Brain microvascular endothelial cell (primary cell): Measurements from ENCODE around the gene ADAM8.

Source experiments
- DNase-seq: peaks from one replicate; pipeline ENCODE4 v3.0.0-alpha.2; 2020
- H3K27ac ChIP-seq: fragments of 250-450 bp; sonication (Bioruptor Pico); 2 replicates; pipeline ENCODE4 v1.5.1; 2020; ENCODE audit warnings: mild to moderate bottlenecking, moderate library complexity
- H3K27me3 ChIP-seq: fragments of 250-450 bp; sonication (Bioruptor Pico); replicated peaks from 2 replicates; pipeline ENCODE4 v1.5.1; 2020; ENCODE audit warnings: mild to moderate bottlenecking
- H3K36me3 ChIP-seq: fragments of 250-450 bp; sonication (Bioruptor Pico); replicated peaks from 2 replicates; pipeline ENCODE4 v1.5.1; 2020; ENCODE audit warnings: mild to moderate bottlenecking
- H3K4me3 ChIP-seq: 2 replicates; pipeline ENCODE4 v1.5.1; 2011; ENCODE audit warnings: low read depth, mild to moderate bottlenecking, control low read depth, low read length, moderate library complexity
- CTCF ChIP-seq: IDR thresholded peaks from 2 replicates; pipeline ENCODE4 v1.5.1; 2011; ENCODE audit warnings: low read depth, mild to moderate bottlenecking, moderate library complexity, low read length, control low read depth, inconsistent platforms; ENCODE audit errors: missing control alignments
- in situ Hi-C: cut with HindIII; loops from 2 replicates; pipeline ENCODE4 v1.10.0; 2017; ENCODE audit warnings: low sequenced_read_pairs, low pct_ligation_motif_present

ADAM8 gene

GRCh38 chr10:133287832-133288500 is 11.3 kb upstream of the ADAM8 start:
- no peak for DNase-seq
- in situ Hi-C loops = no loop called here
- peaks cover 63% of the 10 kb centered on the region for H3K36me3 ChIP-seq

DNA sequence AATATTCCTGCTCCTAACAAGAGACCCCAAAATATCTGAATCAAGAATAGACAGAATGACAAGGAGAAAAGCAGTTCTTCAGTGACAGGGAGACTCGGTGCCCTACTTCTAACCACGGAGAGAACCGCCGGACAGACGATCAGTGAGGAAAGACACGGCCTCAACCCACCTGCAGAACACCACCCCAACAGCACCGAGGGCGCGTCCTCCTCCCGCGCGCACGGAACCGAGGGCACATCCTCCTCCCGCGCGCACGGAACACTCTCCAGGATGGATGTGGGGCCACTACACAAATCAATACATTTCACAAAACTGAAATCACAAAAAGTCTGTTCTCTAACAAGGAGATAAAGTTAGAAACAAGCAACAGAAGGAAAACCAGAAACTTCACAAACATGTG is 9.7 kb upstream of the ADAM8 start:
- H3K36me3 ChIP-seq = peaks cover 70% of the 10 kb centered on the region
- in situ Hi-C loops = no loop called here
- no peak overlapping the region for H3K27ac ChIP-seq
- no peaks in the 10 kb centered on the region for H3K27me3 ChIP-seq
- no peak overlapping the region for H3K4me3 ChIP-seq
- no peak for TF ChIP-seq CTCF
- no peak for DNase-seq

More at GRCh38 chr10:133287832-133288500, 11.3 kb upstream of the ADAM8 start:
- TF ChIP-seq CTCF = no peak
- Histone ChIP-seq H3K4me3 (no peak overlapping the region), H3K27ac (no peak overlapping the region), H3K27me3 (no peaks in the 10 kb centered on the region)

DNA sequence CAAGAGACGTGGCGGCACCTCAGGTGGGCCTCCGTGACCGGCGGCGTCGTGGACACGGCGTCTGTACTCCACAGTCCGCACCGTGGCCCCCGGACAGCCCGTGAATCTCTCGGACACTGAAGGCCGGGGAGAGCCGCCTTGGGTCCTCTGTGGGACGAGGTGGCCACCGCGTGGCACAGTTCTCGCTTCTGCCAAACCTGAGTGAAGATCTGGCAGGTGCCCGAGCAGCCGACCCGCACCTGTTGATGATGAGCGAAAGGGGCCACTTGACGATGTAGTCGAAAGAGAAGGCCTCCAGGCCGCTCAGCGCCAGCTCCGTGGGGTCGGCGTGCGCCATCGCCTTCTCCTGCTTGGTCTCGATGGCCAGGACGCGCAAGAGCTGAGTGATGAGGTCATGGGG is 8.5 kb upstream of the ADAM8 start:
- Histone ChIP-seq H3K27ac (no peak overlapping the region), H3K27me3 (no peaks in the 10 kb centered on the region), H3K4me3 (no peak overlapping the region), H3K36me3 (peaks cover 66% of the 10 kb centered on the region)
- no peak for TF ChIP-seq CTCF
- in situ Hi-C loops = no loop called here
- no peak for DNase-seq

DNA sequence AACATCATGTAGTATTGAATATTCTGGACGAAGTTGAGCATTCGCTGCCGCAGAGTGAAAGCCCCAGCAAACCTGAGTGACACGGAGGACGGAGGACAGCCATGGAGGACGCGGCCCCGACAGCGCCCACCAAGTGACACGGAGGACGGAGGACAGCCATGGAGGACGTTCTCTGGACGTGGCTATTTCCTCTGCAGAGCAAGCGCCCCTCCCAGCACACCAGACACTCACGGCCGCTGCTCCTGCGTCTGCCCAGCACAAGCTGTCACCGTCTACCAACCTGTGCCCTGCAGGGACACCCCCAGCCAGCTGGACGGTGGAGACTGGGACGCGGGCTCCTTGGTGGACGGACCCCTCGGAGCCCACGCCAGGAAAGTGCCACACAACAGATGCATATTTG is 7.3 kb upstream of the ADAM8 start:
- Histone ChIP-seq H3K27me3 (no peaks in the 10 kb centered on the region), H3K4me3 (no peak overlapping the region), H3K36me3 (peaks cover 59% of the 10 kb centered on the region), H3K27ac (no peak overlapping the region)
- in situ Hi-C loops = no loop called here
- no peak for TF ChIP-seq CTCF
- no peak for DNase-seq

GRCh38 chr10:133282846-133283390 is 6.2 kb upstream of the ADAM8 start:
- H3K4me3 ChIP-seq = no peak overlapping the region
- H3K36me3 ChIP-seq = peaks cover 51% of the 10 kb centered on the region
- H3K27me3 ChIP-seq = no peaks in the 10 kb centered on the region

More at GRCh38 chr10:133282846-133283390, 6.2 kb upstream of the ADAM8 start:
- in situ Hi-C loops = no loop called here
- H3K27ac ChIP-seq = no peak overlapping the region
- TF ChIP-seq CTCF = no peak
- DNase-seq = no peak
